GM19455 (cell line): ENCODE measurements around the gene VTI1B.
A peak's percentile ranks its signal among the peaks of the same experiment; 100 is the strongest.
"Not testable (repeated sequence)": the region's sequence is repeated elsewhere in the genome, so short reads cannot be mapped to it uniquely, and the experiment has no call there.

Experiments
- ATAC-seq: cut with Tn5 transposase; IDR thresholded peaks from one replicate; pipeline ENCODE4 v1.9.1; 2021; ENCODE audit not compliant: unreplicated experiment

VTI1B gene

GRCh38 chr14:67633451-67634147, 40.8 kb downstream of the VTI1B start:
- no peak for ATAC-seq

GRCh38 chr14:67630938-67631337, 43.5 kb downstream of the VTI1B start:
- ATAC-seq, result no peak

GRCh38 chr14:67630186-67630585, 44.2 kb downstream of the VTI1B start:
- ATAC-seq, result no peak

GRCh38 chr14:67627519-67627918, 46.9 kb downstream of the VTI1B start:
- ATAC-seq, result no peak

- not testable (repeated sequence) for ATAC-seq
Measured at GRCh38 chr14:67626131-67626530, 48.3 kb downstream of the VTI1B start.

GRCh38 chr14:67623114-67623513, 51.3 kb downstream of the VTI1B start:
- no peak for ATAC-seq

GRCh38 chr14:67622675-67623074, 51.8 kb downstream of the VTI1B start:
- ATAC-seq, result no peak

- ATAC-seq, result no peak
Measured at GRCh38 chr14:67620217-67620785, 54.1 kb downstream of the VTI1B start.

- peak; percentile 86 for ATAC-seq
Measured at GRCh38 chr14:67619446-67620216, 54.8 kb downstream of the VTI1B start, which contains the start of gene ARG2. TSS of gene ARG2 (plus strand) at chr14:67619920. CDS start at chr14:67619978, 58 bp downstream.

- ATAC-seq, result no peak
Measured at GRCh38 chr14:67618617-67619063, 55.8 kb downstream of the VTI1B start.

GRCh38 chr14:67610491-67610890, 63.9 kb downstream of the VTI1B start:
- no peak for ATAC-seq

GRCh38 chr14:67609642-67610310, 64.7 kb downstream of the VTI1B start:
- no peak for ATAC-seq

- ATAC-seq, result no peak
Measured at GRCh38 chr14:67607646-67608045, 66.8 kb downstream of the VTI1B start.

- ATAC-seq, result no peak
Measured at GRCh38 chr14:67602995-67603545, 71.4 kb downstream of the VTI1B start.

GRCh38 chr14:67602076-67602475, 72.4 kb downstream of the VTI1B start:
- no peak for ATAC-seq

- not testable (repeated sequence) for ATAC-seq
Measured at GRCh38 chr14:67600562-67600974, 73.9 kb downstream of the VTI1B start.

- ATAC-seq, result peak; percentile 89
Measured at GRCh38 chr14:67599698-67600561, 74.5 kb downstream of the VTI1B start, which contains the start of gene PIGH. TSS of gene PIGH (minus strand) at chr14:67600268. CDS start at chr14:67600203, 65 bp downstream.
